Natural killer cell (primary cell): ENCODE measurements around the gene AMMECR1L. TPM values are rescaled to one million over a fixed set of nuclear protein-coding genes. Genes with fewer than 3 reads are reported as not detected.
A peak's percentile ranks its signal among the peaks of the same experiment; 100 is the strongest.

Experiments
- ATAC-seq, 3 donors: fragments of 150-1000 bp in 2 of 3; fragments of 200-7000 bp in 1 of 3; cut with Tn5 transposase; 1 replicate in 1 of 3; 2 replicates in 2 of 3; pipeline ENCODE4 v1.10.0; 2021; ENCODE audit warnings: mild to moderate bottlenecking in 2 of 3, moderate library complexity in 2 of 3
- DNase-seq, 2 donors: peaks; one replicate each; pipeline versions ENCODE4 v3.0.0 to v3.0.0-alpha.2; 2013 to 2021; ENCODE audit warnings: mixed read lengths in 1 of 2
- H3K27ac ChIP-seq: one replicate; pipeline ENCODE4 v1.5.1; 2013; ENCODE audit warnings: mild to moderate bottlenecking, low read length
- H3K27me3 ChIP-seq: one replicate; pipeline ENCODE4 v1.6.1; 2013; ENCODE audit warnings: low read length; ENCODE audit not compliant: control insufficient read depth, insufficient read depth
- H3K36me3 ChIP-seq: one replicate; pipeline ENCODE4 v1.6.1; 2013; ENCODE audit warnings: low read length; ENCODE audit not compliant: control insufficient read depth, insufficient read depth
- H3K4me1 ChIP-seq: one replicate; pipeline ENCODE4 v1.6.1; 2013; ENCODE audit warnings: low read length; ENCODE audit not compliant: control insufficient read depth, insufficient read depth
- H3K4me3 ChIP-seq: one replicate; pipeline ENCODE4 v1.5.1; 2013; ENCODE audit warnings: low read length
- H3K9me3 ChIP-seq: one replicate; pipeline ENCODE4 v1.6.1; 2013; ENCODE audit warnings: low read length; ENCODE audit not compliant: control insufficient read depth, insufficient read depth
- H3K27ac Mint-ChIP-seq, 2 donors: one replicate each; pipeline ENCODE4 v1.8.0; 2022; ENCODE audit warnings: mild to moderate bottlenecking in 2 of 2, mixed read lengths in 2 of 2, moderate library complexity in 1 of 2
- H3K27me3 Mint-ChIP-seq, 2 donors: one replicate each; pipeline ENCODE4 v1.8.0; 2022; ENCODE audit warnings: low read depth in 2 of 2, mixed read lengths in 2 of 2
- H3K36me3 Mint-ChIP-seq: one replicate; pipeline ENCODE4 v1.8.0; 2022; ENCODE audit warnings: mixed read lengths
- H3K4me1 Mint-ChIP-seq, 2 donors: one replicate each; pipeline ENCODE4 v1.8.0; 2022; ENCODE audit warnings: mixed read lengths in 2 of 2
- H3K4me3 Mint-ChIP-seq: one replicate; pipeline ENCODE4 v1.8.0; 2022; ENCODE audit warnings: mild to moderate bottlenecking, moderate library complexity, mixed read lengths
- H3K9me3 Mint-ChIP-seq, 2 donors: one replicate each; pipeline ENCODE4 v1.8.0; 2022; ENCODE audit warnings: mixed read lengths in 2 of 2
- WGBS: methylation state at CpG from one replicate; pipeline ENCODE4 v1.1.7; 2013; ENCODE audit warnings: missing lambda C conversion rate; ENCODE audit not compliant: insufficient coverage; 5-methylcytosine and 5-hydroxymethylcytosine counted together
- intact Hi-C: fragments of 100-400 bp; cut with micrococcal nuclease; formaldehyde crosslinking; loops from one replicate; pipeline ENCODE4 v1.14.2; 2022
- total RNA-seq, 4 donors: library from RNA; stranded (reverse); fragments of 120-200 nt in 1 of 4; gene quantifications; one replicate each; pipeline versions ENCODE4 v1.2.3 to v1.2.4, GENCODE V29; 2013 to 2022
- TF ChIP-seq, protein P1 (sequence below): fragments of 200-600 bp; IDR thresholded peaks from one replicate; pipeline ENCODE4 v1.8.0; 2022; ENCODE audit warnings: antibody characterized with exemption

The AMMECR1L gene
- total RNA-seq, 3 donors from 2014 or later (not counting 1 experiment from before 2014, with no cell fraction given): 12.0 to 17.3 (median 13.6) TPM

DNA sequence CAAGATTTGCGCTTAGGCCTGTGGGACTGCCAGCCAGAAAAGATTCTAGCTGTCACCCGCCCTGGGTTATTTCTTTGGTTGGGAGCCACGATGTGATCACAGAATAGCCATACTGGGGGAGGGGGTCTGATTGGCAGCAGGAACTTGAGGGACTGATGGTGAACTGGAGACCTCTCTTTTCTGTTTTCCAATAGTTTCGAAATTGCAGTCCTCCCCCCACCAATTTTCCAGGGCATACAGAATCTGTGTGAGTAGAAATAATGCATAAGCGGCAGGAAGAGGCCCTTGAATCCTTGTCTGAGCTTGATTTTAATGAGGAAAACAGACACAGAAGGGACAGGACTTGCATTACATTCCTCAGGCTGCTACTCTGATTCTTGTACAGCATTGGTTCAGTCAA is 25.6 kb downstream of the AMMECR1L start:
- Histone ChIP-seq H3K4me3 (no peak overlapping the region), H3K27ac (no peak overlapping the region), H3K36me3 (peaks cover 19% of the 10 kb centered on the region), H3K9me3 (no peaks in the 10 kb centered on the region), H3K27me3 (no peaks in the 10 kb centered on the region), H3K4me1 (peaks cover 30% of the 10 kb centered on the region)
- ATAC-seq: no peak
- intact Hi-C loops: no loop called here
- TF ChIP-seq, protein P1, sequence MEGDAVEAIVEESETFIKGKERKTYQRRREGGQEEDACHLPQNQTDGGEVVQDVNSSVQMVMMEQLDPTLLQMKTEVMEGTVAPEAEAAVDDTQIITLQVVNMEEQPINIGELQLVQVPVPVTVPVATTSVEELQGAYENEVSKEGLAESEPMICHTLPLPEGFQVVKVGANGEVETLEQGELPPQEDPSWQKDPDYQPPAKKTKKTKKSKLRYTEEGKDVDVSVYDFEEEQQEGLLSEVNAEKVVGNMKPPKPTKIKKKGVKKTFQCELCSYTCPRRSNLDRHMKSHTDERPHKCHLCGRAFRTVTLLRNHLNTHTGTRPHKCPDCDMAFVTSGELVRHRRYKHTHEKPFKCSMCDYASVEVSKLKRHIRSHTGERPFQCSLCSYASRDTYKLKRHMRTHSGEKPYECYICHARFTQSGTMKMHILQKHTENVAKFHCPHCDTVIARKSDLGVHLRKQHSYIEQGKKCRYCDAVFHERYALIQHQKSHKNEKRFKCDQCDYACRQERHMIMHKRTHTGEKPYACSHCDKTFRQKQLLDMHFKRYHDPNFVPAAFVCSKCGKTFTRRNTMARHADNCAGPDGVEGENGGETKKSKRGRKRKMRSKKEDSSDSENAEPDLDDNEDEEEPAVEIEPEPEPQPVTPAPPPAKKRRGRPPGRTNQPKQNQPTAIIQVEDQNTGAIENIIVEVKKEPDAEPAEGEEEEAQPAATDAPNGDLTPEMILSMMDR: no peak
- H3K36me3 Mint-ChIP-seq: no peaks in the 10 kb centered on the region
- H3K27me3 Mint-ChIP-seq: no peaks in the 10 kb centered on the region
- H3K4me3 Mint-ChIP-seq: no peak overlapping the region
- H3K4me1 Mint-ChIP-seq: peaks cover 6 to 23% of the 10 kb centered on the region in 2 donors
- 77% methylated on average over 4 of the region's 5 CpGs for WGBS
- DNase-seq: no peak
- H3K9me3 Mint-ChIP-seq: no peaks in the 10 kb centered on the region
- no peak overlapping the region for H3K27ac Mint-ChIP-seq

- no peak overlapping the region for H3K27ac ChIP-seq
- DNase-seq (peak; percentile 28 to 86), ATAC-seq (peak in 1 of 3 donors; percentile 9)
- Mint-ChIP-seq H3K9me3 (no peaks in the 10 kb centered on the region), H3K4me3 (peak overlapping the region; percentile 40), H3K4me1 (peaks cover 6 to 25% of the 10 kb centered on the region in 2 donors), H3K27me3 (no peaks in the 10 kb centered on the region), H3K27ac (no peak overlapping the region), H3K36me3 (no peaks in the 10 kb centered on the region)
- no peak overlapping the region for H3K4me3 ChIP-seq
- H3K4me1 ChIP-seq: peaks cover 30% of the 10 kb centered on the region
- no peaks in the 10 kb centered on the region for H3K27me3 ChIP-seq
- H3K36me3 ChIP-seq: peaks cover 15% of the 10 kb centered on the region
- TF ChIP-seq, protein P1: no peak
- intact Hi-C loops: loop anchor here (5.0 kb wide), 2 partner anchors 157 to 168 kb away; partner anchors contain the start of genes SAP130 and SFT2D3
- H3K9me3 ChIP-seq: no peaks in the 10 kb centered on the region
- 5% methylated on average over 8 of the region's 8 CpGs for WGBS
Observed at GRCh38 chr2:127859712-127860085, 26.1 kb downstream of the AMMECR1L start.

- H3K27me3 ChIP-seq: no peaks in the 10 kb centered on the region
- H3K4me1 Mint-ChIP-seq: peaks cover 24 to 46% of the 10 kb centered on the region in 2 donors
- peak overlapping the region; percentile 64 for H3K27ac ChIP-seq
- H3K9me3 ChIP-seq: no peaks in the 10 kb centered on the region
- DNase-seq (peak in 1 of 2 donors; percentile 48), ATAC-seq (no peak)
- peak overlapping the region; percentile 92 for H3K4me3 Mint-ChIP-seq
- H3K36me3 ChIP-seq: peaks cover 3% of the 10 kb centered on the region
- peak overlapping the region; percentile 70 for H3K4me3 ChIP-seq
- under 1% methylated on average over 16 of the region's 18 CpGs for WGBS
- peaks cover 33% of the 10 kb centered on the region for H3K4me1 ChIP-seq
- TF ChIP-seq, protein P1: no peak
- peak overlapping the region; percentile 82 to 89 for H3K27ac Mint-ChIP-seq
- H3K36me3 Mint-ChIP-seq: no peaks in the 10 kb centered on the region
- no peaks in the 10 kb centered on the region for H3K27me3 Mint-ChIP-seq
- intact Hi-C loops: loop anchor here (2.0 to 5.0 kb wide), 3 partner anchors 47 to 170 kb away; partner anchors contain the start of genes SAP130, SFT2D3 and WDR33
- H3K9me3 Mint-ChIP-seq: no peaks in the 10 kb centered on the region
Observed at GRCh38 chr2:127857265-127857808, 28.4 kb downstream of the AMMECR1L start.

- 34% methylated on average over 2 of the region's 4 CpGs for WGBS
- Mint-ChIP-seq H3K4me1 (peaks cover 24 to 46% of the 10 kb centered on the region in 2 donors), H3K27ac (peak overlapping the region; percentile 67 to 72), H3K4me3 (no peak overlapping the region), H3K9me3 (no peaks in the 10 kb centered on the region), H3K36me3 (no peaks in the 10 kb centered on the region), H3K27me3 (no peaks in the 10 kb centered on the region)
- Histone ChIP-seq H3K27me3 (no peaks in the 10 kb centered on the region), H3K9me3 (no peaks in the 10 kb centered on the region), H3K36me3 (peaks cover 23% of the 10 kb centered on the region), H3K4me3 (no peak overlapping the region), H3K27ac (no peak overlapping the region), H3K4me1 (peaks cover 27% of the 10 kb centered on the region)
- intact Hi-C loops: no loop called here
- DNase-seq (no peak), ATAC-seq (no peak)
- TF ChIP-seq, protein P1: no peak
Observed at GRCh38 chr2:127853671-127854070, 32.1 kb downstream of the AMMECR1L start.
